CD4-positive, alpha-beta T cell treated with Interferon gamma for 1 hour (primary cell): ENCODE results near the gene RNF17.

ENCODE experiments used
- DNase-seq: peaks from one replicate; pipeline ENCODE4 v3.0.0-alpha.2; 2020

RNF17 gene

DNA sequence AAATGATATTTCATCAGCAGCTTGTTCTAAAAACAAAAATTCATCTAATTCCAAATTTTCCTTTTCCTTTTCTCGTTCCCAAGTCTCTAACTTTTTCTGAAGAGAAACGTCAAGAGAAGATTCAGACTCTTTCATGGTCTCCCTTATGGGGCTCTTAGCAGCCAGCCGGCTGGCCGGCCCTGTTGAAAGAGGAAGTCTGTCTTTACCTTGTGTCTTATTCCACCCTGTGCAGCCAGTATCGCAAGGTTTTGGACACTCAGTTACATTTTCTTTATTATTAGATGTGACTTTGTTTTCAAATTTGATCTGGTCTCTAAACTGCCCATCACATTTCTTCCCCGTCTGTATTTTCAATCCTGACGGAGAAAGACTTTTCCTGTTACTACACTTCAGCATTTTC, 142.3 kb downstream of the RNF17 start:
- DNase-seq, result no peak

DNA sequence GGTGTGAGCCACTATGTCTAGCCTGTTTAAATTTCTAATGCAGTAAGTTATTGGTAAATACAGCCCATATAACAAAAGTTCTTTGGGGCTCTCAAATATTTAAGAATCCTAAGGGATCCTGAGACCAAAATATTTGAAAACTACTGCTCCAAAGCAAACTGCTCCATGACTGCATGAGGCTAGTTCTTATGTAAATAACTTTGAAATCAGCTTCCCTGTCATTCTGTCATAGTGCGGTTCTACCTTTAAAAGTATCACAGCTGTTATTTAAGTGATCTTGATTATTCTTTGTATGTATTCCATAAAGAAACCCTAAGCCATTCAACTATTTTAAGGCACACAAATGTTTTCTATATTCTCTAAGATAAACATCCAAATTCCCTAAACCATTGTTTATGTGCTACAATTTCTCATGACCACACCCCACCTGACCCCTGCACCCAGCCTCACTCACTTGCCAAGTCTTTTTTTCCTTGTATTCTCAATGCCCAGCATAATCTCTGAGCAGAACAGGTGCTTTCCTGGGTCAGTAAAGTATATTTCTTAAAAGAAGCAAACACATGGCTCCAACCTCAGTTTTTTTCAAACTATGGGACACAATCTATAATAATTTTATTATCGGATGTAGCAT, 146.6 kb downstream of the RNF17 start:
- no peak for DNase-seq

DNA sequence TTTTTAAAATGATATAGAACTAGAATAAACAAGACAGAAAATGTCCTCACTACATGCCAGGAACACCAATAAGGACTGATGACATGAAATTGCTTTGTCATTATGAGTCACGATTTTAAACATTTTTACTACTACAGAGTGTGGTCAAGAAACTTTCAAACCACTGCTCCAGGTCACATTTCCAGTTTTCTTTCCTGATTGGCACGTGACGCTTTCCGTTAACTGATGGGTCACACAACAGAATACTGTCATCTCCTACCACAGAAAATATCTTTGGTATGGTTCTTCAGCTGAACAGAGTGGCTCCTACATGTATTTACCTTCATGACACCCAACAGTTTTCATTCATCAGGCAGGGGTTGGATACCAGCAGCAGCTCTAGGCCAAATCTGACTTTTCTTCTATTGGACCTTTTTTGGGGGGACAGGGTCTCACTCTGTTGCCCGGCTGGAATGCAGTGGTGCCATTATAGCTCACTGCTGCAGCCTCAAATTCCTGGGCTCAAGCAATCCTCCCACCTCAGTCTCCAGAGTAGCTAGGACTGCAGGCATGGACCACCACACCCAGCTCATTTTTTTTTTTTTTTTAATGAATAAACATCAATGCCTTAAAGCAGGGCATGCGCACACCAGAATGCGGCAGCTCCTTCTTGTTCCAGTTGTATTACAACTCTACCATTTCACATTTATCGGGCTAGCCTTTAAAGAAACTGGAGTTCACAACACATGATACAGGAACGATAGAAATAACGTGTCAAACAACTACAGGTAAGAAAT, 147.4 kb downstream of the RNF17 start:
- peak; percentile 24 for DNase-seq

DNA sequence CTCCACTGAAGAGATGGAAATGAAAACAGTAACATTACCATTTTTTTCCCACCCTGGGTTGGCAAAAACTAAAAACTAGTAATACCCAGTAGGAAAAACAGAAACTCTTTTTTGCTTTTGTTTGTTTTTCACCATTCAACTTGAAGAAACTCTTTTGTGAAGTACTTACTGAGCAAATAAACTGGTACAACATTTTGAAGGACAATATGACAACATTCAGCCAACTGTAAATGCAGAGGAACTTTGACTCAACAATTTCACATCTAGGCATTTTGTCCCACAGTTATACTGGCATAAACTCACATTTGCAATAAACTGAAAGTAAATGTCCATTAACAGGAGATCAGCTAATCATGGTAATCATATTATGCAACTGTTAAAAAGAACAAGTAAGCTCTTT, 152.5 kb downstream of the RNF17 start:
- no peak for DNase-seq

DNA sequence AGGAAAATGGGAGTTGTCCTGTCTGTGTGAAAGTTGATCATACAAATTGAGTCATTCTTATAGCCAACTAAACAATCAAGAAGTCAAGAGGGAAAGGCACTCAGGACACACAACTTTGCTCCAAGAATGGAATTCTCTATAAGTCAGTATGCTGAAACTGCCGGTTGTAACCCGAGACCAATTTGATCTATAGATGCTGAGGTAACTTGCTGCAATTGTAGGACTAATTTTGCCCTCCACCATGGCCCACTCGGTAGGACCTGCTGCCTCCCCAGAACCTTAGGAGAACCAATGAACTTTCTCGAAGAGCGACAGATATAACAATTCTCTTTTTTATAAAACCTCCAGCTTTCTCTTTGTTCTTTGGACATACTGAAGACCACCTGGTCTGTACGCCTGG, 157.0 kb downstream of the RNF17 start:
- no peak for DNase-seq

DNA sequence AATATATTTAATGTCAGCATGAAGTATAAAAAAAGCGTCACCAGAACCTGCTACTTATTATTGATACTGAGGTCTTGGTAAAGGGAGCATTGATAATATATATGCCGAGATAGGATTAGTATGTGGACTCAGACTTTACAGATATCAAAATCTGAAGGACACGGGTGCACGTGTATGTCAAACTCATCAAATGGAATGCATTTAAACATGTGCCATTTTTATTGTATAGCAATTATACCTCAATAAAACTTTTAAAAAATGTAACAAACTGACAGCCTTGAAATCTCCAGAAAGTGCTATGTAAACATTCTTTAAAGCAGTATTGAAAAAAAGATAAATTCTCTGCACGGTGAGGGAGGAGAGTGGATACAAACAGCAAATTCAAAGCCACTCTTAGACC, 157.9 kb downstream of the RNF17 start:
- no peak for DNase-seq

DNA sequence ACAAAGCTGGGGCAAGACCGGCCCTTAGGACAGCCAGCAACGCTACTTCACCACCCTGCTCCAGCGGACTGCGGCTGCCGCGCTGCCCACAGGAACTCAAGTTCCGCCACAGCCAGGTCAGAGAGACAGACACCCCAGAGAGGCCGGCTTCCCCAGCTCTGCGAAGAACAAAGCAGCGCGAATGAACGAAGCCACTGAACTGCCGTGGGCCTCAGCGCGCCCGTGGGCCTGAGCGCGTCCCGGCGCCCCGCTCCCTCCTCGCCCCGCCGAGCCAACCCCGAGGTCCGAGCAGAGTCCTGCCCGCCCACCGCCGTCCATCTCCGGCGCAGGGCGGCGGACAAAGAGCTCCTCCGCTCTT, 158.4 kb downstream of the RNF17 start:
- no peak for DNase-seq

DNA sequence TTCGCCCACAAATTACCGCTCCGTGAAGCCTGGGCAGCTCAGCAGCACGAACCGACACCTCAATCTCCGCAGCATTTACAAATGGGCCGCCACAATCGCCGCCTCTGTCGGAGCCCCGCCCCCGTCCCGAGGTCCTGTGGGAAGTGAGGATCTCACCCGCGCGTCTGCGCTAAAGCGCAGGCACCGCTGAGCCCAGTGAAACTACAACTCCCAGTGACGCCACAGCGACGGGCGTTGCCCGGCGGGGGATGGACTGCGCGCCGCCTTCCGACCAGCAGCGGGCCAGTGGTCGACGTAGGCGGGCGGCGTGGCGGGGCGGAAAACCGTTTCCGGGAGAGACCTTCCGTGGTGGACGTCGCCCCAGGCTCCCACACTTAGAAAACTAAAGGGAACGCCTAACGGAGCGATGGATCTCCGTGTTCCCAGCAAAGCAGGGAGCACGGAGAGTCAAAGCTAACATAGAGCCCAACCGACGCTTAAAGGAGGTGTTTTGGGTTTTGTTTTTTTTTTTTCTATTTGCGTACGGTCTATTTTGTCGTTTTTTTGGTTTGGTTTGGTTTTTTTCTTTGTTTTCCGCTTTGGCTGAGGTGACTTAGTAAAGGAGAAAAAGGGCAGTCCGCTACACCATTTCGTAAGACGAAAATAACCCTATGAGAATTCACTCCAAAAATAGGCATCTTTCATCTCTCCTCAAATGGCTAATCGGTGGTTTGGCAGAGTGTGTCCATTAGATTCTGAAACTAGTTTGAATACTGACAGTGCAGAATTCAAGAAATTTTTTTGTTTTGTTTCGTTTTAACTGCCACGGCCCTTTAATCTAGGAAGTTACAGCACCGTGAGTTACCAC, 159.0 kb downstream of the RNF17 start:
- DNase-seq, result peak; percentile 94

DNA sequence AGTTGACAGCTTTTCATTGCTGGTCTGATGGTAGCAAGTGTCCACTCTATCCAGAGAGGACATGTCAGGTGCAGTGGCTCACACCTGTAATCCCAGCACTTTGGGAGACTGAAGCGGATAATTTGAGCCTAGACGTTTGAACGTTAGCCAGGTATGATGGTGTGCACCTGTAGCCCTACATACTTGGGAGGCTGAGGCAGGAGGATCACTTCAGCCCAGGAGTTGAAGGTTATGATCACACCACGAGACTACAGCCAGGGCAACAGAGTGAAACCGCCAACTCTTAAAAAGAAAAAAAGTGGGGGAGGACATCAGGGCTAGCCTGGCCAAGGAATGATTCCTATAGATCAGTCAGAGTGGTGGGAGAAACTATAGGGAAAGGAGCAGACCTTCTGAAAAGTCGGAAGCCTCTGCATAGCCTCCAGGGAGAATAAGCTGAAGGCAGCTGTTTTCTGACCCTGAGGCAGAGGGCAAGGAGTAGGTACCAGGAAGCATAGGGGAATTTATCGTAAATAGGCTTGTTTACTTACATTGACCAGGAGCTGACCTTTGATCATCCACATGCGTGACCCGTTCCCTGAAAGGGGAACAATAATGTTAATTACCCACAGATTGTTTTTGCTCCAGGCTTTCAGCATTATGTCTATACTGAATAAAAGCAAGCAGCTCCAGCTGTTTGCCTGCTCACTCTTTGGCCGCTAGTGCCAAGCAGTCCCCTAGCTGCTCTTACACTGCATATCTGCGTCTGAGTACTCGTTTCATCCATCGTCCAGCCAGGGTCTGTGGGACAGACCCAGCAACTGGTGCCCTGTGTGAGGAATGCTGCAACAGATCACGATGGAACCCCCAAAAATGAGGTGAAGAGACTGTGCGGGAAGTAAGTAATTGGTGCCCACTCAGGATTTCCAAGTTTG, 161.6 kb downstream of the RNF17 start:
- DNase-seq, result no peak

DNA sequence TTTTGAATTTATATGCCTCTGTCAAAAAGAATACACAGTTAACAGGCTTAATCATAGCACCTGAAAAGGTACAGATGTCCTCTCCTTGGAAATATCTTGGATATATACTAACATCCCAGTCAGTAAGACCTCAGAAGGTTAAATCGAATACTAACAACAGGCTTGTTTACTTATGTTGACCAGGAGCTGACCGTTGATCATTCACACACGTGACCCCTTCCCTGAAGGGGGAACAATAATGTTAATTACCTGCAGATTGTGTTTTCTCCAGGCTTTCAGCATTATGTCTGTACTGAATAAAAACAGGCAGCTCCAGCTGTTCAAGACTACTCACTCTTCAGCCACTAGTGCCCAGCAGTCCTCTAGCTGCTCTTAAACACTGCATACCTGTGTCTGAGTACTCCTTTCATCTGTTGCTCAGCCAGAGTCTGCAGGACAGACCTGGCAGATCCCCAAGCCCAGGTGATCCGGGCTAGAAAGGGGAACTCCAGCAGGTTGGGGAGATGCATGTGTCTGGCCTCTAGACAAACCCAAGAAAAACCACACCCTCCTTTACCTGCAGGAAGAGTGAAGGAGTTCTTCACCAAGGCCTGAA, 163.9 kb downstream of the RNF17 start:
- no peak for DNase-seq

DNA sequence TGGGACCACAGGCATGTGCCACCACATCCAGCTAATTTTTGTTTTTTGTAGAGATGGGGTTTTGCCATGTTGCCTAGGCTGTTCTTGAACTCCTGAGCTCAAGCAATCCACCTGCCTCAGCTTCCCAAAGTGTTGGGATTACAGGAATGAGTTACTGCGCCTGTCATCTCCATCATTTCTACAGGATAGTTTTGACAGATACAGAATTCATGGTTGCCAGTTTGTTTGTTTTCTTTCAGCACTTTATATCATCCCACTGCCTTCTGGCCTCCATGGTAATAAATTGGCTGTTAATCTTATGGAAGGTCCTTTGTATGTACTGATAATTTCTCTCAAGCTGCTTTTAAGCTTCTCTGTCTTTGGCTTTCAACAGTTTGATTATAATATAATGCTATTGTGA, 165.2 kb downstream of the RNF17 start:
- no peak for DNase-seq
